ENCODE measurements around the gene CACNB4.

Gene CACNB4

DNA sequence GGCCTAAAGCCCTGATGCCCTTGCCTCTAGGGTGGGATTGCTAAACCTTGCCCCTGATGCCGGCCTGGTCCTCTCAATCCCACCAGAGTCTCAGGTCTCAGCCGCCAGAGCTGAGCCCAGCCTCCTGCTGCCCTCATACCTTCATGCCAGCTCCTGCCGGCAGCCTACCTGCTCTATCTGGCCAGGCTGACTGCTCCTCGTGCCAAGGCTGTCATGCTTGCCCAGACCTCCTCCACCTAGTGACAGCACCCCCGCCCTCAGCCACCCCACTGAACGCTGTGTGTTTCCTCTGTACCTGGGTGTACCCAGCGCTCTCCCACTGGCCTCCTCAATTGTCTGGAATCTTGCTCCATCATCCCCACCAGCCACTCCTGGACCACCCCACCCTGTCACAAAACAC lies 120.1 kb downstream of the CACNB4 start:
- TF ChIP-seq SIN3A (IDR thresholded peaks at IDR 0.05; ENCODE audit: borderline replicate concordance, insufficient read depth, low read length), result no peak
- TF ChIP-seq, protein P1, sequence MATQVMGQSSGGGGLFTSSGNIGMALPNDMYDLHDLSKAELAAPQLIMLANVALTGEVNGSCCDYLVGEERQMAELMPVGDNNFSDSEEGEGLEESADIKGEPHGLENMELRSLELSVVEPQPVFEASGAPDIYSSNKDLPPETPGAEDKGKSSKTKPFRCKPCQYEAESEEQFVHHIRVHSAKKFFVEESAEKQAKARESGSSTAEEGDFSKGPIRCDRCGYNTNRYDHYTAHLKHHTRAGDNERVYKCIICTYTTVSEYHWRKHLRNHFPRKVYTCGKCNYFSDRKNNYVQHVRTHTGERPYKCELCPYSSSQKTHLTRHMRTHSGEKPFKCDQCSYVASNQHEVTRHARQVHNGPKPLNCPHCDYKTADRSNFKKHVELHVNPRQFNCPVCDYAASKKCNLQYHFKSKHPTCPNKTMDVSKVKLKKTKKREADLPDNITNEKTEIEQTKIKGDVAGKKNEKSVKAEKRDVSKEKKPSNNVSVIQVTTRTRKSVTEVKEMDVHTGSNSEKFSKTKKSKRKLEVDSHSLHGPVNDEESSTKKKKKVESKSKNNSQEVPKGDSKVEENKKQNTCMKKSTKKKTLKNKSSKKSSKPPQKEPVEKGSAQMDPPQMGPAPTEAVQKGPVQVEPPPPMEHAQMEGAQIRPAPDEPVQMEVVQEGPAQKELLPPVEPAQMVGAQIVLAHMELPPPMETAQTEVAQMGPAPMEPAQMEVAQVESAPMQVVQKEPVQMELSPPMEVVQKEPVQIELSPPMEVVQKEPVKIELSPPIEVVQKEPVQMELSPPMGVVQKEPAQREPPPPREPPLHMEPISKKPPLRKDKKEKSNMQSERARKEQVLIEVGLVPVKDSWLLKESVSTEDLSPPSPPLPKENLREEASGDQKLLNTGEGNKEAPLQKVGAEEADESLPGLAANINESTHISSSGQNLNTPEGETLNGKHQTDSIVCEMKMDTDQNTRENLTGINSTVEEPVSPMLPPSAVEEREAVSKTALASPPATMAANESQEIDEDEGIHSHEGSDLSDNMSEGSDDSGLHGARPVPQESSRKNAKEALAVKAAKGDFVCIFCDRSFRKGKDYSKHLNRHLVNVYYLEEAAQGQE (IDR thresholded peaks at IDR 0.05; ENCODE audit: insufficient read depth in 1 of 2, low read depth in 2 of 2, low read length in 2 of 2), result no peak
- no peak for TF ChIP-seq POLR2AphosphoS5 (IDR thresholded peaks at IDR 0.05; ENCODE audit: low read depth, low read length)
- TF ChIP-seq FOXP2 (optimal IDR thresholded peaks at IDR 0.05; ENCODE audit: borderline replicate concordance, extremely low read depth, extremely low read length, insufficient read depth), result no peak
- TF ChIP-seq TAF1 (IDR thresholded peaks at IDR 0.05; ENCODE audit: borderline replicate concordance, insufficient read depth, low read length), result no peak

DNA sequence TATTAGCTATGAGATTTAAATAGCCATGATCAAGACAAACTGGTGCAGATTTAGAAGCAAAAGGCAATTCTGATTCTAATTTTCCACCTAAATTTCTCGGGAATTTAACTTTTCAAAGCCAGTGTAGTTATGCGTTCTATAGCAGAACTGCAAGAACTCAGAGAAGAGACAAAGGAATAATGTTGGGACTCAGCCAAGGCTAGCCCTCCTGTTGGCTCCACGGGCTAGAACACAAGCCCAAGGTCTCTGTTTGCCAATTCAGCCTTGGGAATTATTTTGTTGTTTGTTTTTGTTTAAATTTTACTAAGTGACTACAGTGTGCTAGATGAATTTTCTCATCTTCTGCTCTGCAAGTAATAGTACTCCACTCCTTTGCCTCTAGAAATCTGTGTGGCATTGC lies 121.2 kb downstream of the CACNB4 start:
- no peak for TF ChIP-seq SIN3A (IDR thresholded peaks at IDR 0.05; ENCODE audit: borderline replicate concordance, insufficient read depth, low read length)
- no peak for TF ChIP-seq TAF1 (IDR thresholded peaks at IDR 0.05; ENCODE audit: borderline replicate concordance, insufficient read depth, low read length)
- TF ChIP-seq FOXP2 (optimal IDR thresholded peaks at IDR 0.05; ENCODE audit: borderline replicate concordance, extremely low read depth, extremely low read length, insufficient read depth), result no peak
- no peak for TF ChIP-seq POLR2AphosphoS5 (IDR thresholded peaks at IDR 0.05; ENCODE audit: low read depth, low read length)
- TF ChIP-seq, protein P1 (IDR thresholded peaks at IDR 0.05; ENCODE audit: insufficient read depth in 1 of 2, low read depth in 2 of 2, low read length in 2 of 2), result no peak

DNA sequence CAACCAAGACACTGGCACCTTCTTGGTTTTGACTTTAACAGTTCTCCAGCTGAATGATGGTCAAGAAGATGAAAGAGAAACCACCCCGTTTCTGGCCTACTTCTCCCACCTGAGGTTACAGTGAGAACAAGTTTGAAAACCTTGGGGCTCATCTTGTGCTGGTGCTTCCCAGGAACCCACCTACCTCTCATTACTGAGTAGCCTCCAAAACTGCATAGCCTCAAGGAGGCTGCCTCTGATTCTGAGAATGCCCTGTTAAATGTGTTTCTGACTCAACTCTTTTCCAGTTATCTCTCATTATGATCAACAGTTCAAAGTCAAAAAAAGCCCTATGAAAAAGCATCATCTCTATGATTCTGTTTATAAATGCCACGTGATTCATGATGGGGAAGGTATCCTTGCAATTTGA lies 121.9 kb downstream of the CACNB4 start:
- no peak for TF ChIP-seq FOXP2 (optimal IDR thresholded peaks at IDR 0.05; ENCODE audit: borderline replicate concordance, extremely low read depth, extremely low read length, insufficient read depth)
- TF ChIP-seq, protein P1 (IDR thresholded peaks at IDR 0.05; ENCODE audit: insufficient read depth in 1 of 2, low read depth in 2 of 2, low read length in 2 of 2), result no peak

DNA sequence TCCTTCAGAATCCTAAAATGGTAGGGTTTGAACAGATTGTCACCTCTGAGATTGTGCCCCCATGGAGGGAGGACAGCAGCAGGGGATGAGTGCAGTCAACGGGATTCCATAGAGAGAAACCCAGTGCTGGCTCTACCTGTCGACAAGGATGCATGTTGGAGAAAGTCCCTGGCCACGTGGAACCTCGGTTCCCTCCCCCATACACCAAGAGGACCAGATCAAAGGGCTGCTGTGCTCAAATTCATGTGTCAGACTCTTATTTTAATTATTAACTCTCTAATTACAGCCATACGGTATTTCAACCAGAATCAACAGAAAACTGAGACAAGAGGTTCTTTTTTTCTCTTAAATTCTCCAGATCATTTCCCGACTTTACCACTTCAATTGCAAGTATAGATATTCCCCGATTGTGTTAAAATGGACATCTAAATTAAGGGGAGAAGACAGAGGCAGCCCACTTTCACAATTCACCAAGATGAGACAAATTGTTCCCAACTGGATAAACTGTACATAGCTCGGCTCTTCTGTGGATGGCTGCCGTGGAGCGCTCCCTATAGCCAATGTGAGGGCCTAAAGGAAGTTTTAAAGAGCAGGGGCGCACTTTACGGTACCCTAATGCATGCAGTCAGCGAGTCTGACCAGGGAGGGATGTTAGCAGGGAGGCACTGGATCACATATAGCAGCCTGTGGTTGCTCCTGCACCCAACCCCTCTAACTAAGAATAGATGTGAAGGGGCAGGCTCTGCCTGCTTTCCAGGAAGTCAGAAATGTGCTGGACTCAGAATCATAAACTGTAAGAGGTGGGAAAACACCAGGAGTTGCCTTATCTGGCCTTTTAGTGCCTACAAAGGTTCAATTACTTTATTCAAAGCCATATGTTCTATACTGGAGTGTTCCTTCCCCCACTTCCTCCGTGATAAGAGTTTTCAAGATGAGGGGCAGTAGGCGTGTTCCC lies 123.1 kb downstream of the CACNB4 start:
- TF ChIP-seq FOXP2 (optimal IDR thresholded peaks at IDR 0.05; ENCODE audit: borderline replicate concordance, extremely low read depth, extremely low read length, insufficient read depth) (no peak), TAF1 (IDR thresholded peaks at IDR 0.05; ENCODE audit: borderline replicate concordance, insufficient read depth, low read length) (no peak), POLR2AphosphoS5 (IDR thresholded peaks at IDR 0.05; ENCODE audit: low read depth, low read length) (no peak), SIN3A (IDR thresholded peaks at IDR 0.05; ENCODE audit: borderline replicate concordance, insufficient read depth, low read length) (no peak)
- TF ChIP-seq, protein P1 (IDR thresholded peaks at IDR 0.05; ENCODE audit: insufficient read depth in 1 of 2, low read depth in 2 of 2, low read length in 2 of 2), result no peak

Data from PFSK-1 (cell line).